Smooth muscle cell (in vitro differentiated cells): ENCODE data around the gene ASTL. TPM values are rescaled to one million over a fixed set of nuclear protein-coding genes. Genes with fewer than 3 reads are reported as not detected.

ENCODE experiments used
- DNase-seq: peaks from one replicate; lab custom pipeline; 2025; ENCODE audit not compliant: unreplicated experiment; lab: John Stamatoyannopoulos, UW
- H2AFZ ChIP-seq: fragments of 200-600 bp; sonication (generic); 2 replicates; pipeline ENCODE4 v1.6.0; 2016; ENCODE audit warnings: antibody characterized with exemption, low read depth, mild to moderate bottlenecking
- H3F3A ChIP-seq: fragments of 200-600 bp; sonication (generic); 2 replicates; pipeline ENCODE4 v1.6.0; 2017; ENCODE audit warnings: antibody characterized with exemption, low read depth
- H3K27ac ChIP-seq: fragments of 200-600 bp; sonication (generic); 2 replicates; pipeline ENCODE4 v1.5.1; 2016; ENCODE audit warnings: low read depth, mild to moderate bottlenecking
- H3K27me3 ChIP-seq: fragments of 200-600 bp; sonication (generic); 2 replicates; pipeline ENCODE4 v1.6.1; 2016; ENCODE audit warnings: low read depth, mild to moderate bottlenecking
- H3K36me3 ChIP-seq: fragments of 200-600 bp; sonication (generic); 2 replicates; pipeline ENCODE4 v1.5.1; 2016; ENCODE audit warnings: low read depth
- H3K4me1 ChIP-seq: fragments of 200-600 bp; sonication (generic); 2 replicates; pipeline ENCODE4 v1.5.1; 2016; ENCODE audit warnings: low read depth
- H3K4me2 ChIP-seq: fragments of 200-600 bp; sonication (generic); 2 replicates; pipeline ENCODE4 v1.6.0; 2016; ENCODE audit warnings: mild to moderate bottlenecking
- H3K4me3 ChIP-seq: fragments of 200-600 bp; sonication (generic); 2 replicates; pipeline ENCODE4 v1.5.1; 2016; ENCODE audit warnings: mild to moderate bottlenecking
- H3K79me2 ChIP-seq: fragments of 200-600 bp; sonication (generic); 2 replicates; pipeline ENCODE4 v1.6.0; 2016; ENCODE audit warnings: low read depth, mild to moderate bottlenecking
- H3K9ac ChIP-seq: fragments of 200-600 bp; sonication (generic); 2 replicates; pipeline ENCODE4 v1.6.0; 2016; ENCODE audit warnings: low read depth
- H3K9me3 ChIP-seq: fragments of 200-600 bp; sonication (generic); replicated peaks from 2 replicates; pipeline ENCODE4 v1.5.1; 2016; ENCODE audit warnings: low read depth
- H4K20me1 ChIP-seq: fragments of 200-600 bp; sonication (generic); 2 replicates; pipeline ENCODE4 v1.6.0; 2016; ENCODE audit warnings: low read depth
- CTCF ChIP-seq: fragments of 200-600 bp; sonication (generic); IDR thresholded peaks from 2 replicates; pipeline ENCODE4 v1.5.1; 2017; ENCODE audit warnings: borderline replicate concordance, mild to moderate bottlenecking, antibody characterized with exemption; ENCODE audit not compliant: insufficient read depth, poor library complexity, severe bottlenecking
- WGBS: methylation state at CpG from one replicate; pipeline ENCODE4 v1.1.7; 2016; ENCODE audit warnings: low lambda C conversion rate; 5-methylcytosine and 5-hydroxymethylcytosine counted together
- polyA plus RNA-seq: library from polyadenylated mRNA; unstranded; fragments of >200 nt; fragmentation: Nextera tagmentation; extraction: Ambion mirVana; gene quantifications from 2 replicates; pipeline ENCODE4 v1.2.1, GENCODE V29; 2016
- total RNA-seq: library from RNA; depleted of rRNA; stranded (reverse); fragments of >200 nt; gene quantifications from 2 replicates; pipeline ENCODE4 v1.2.3, GENCODE V29; 2014

Gene ASTL
- total and polyA plus RNA-seq, 2 experiments from 2014 or later = 0.40 TPM; not detected in 1

- Histone ChIP-seq H3K79me2 (no peaks in the 10 kb centered on the region), H3K4me3 (no peak overlapping the region), H3K9ac (no peak overlapping the region), H3K4me2 (no peak overlapping the region), H3K36me3 (no peaks in the 10 kb centered on the region), H3K4me1 (no peaks in the 10 kb centered on the region), H3F3A (no peaks in the 10 kb centered on the region), H3K27ac (no peak overlapping the region), H3K27me3 (no peaks in the 10 kb centered on the region), H2AFZ (no peak overlapping the region), H3K9me3 (no peaks in the 10 kb centered on the region), H4K20me1 (no peaks in the 10 kb centered on the region)
- DNase-seq = no peak
- TF ChIP-seq CTCF = no peak
- 88% methylated on average over 2 of the region's 2 CpGs for WGBS
Observed at GRCh38 chr2:96169868-96170507, 31.7 kb upstream of the ASTL start.

GRCh38 chr2:96167407-96168013, 29.2 kb upstream of the ASTL start:
- Histone ChIP-seq H3K27ac (no peak overlapping the region), H2AFZ (no peak overlapping the region), H3K9me3 (no peaks in the 10 kb centered on the region), H3K27me3 (no peaks in the 10 kb centered on the region), H3K9ac (no peak overlapping the region), H4K20me1 (no peaks in the 10 kb centered on the region), H3K4me2 (no peak overlapping the region), H3K4me3 (no peak overlapping the region), H3K36me3 (no peaks in the 10 kb centered on the region), H3K79me2 (no peaks in the 10 kb centered on the region), H3K4me1 (no peaks in the 10 kb centered on the region), H3F3A (no peaks in the 10 kb centered on the region)
- WGBS = 71% methylated on average over 6 of the region's 6 CpGs
- TF ChIP-seq CTCF = no peak
- DNase-seq = no peak

- H2AFZ ChIP-seq = no peak overlapping the region
- H3K9ac ChIP-seq = no peak overlapping the region
- H3K4me3 ChIP-seq = no peak overlapping the region
- H3F3A ChIP-seq = no peaks in the 10 kb centered on the region
- no peak for TF ChIP-seq CTCF
- H3K27me3 ChIP-seq = no peaks in the 10 kb centered on the region
- H3K79me2 ChIP-seq = no peaks in the 10 kb centered on the region
- no peaks in the 10 kb centered on the region for H3K9me3 ChIP-seq
- no peak overlapping the region for H3K27ac ChIP-seq
- no peaks in the 10 kb centered on the region for H3K36me3 ChIP-seq
- WGBS = 80% methylated on average over 18 of the region's 18 CpGs
- no peak overlapping the region for H3K4me2 ChIP-seq
- DNase-seq = no peak
- H3K4me1 ChIP-seq = no peaks in the 10 kb centered on the region
- no peaks in the 10 kb centered on the region for H4K20me1 ChIP-seq
Observed at GRCh38 chr2:96164459-96165184, 26.3 kb upstream of the ASTL start.
